Naive thymus-derived CD4-positive, alpha-beta T cell (primary cell): ENCODE measurements around the gene APOH. TPM values are rescaled to one million over a fixed set of nuclear protein-coding genes. Genes with fewer than 3 reads are reported as not detected.

ENCODE experiments used
- ATAC-seq: fragments of 150-1000 bp; cut with Tn5 transposase; 2 replicates; pipeline ENCODE4 v1.10.0; 2021; ENCODE audit warnings: mild to moderate bottlenecking, moderate library complexity
- CTCF ChIA-PET: fragments of 350-600 bp; sonication (Branson Sonifier 250); formaldehyde crosslinking; loops from one replicate; lab custom pipeline; 2021; ENCODE audit warnings: antibody characterized with exemption; lab: Charles Lee
- POLR2A ChIA-PET: fragments of 350-600 bp; sonication (Branson Sonifier 250); formaldehyde crosslinking; loops from one replicate; lab custom pipeline; 2021; ENCODE audit warnings: antibody characterized with exemption, inconsistent platforms; lab: Charles Lee
- DNase-seq, 9 donors: peaks; one replicate each; pipeline versions ENCODE4 v3.0.0 to v3.0.0-alpha.2; 2020 to 2022; ENCODE audit warnings: mixed read lengths in 1 of 9
- H3K27ac ChIP-seq: one replicate; pipeline ENCODE4 v1.7.0; 2013; ENCODE audit warnings: mild to moderate bottlenecking, low read depth, low read length, moderate library complexity
- H3K27me3 ChIP-seq, 2 donors: one replicate each; pipeline ENCODE4 v1.7.0; 2013; ENCODE audit warnings: low read length in 2 of 2, mild to moderate bottlenecking in 2 of 2, moderate library complexity in 2 of 2; ENCODE audit not compliant: control insufficient read depth in 2 of 2, insufficient read depth in 2 of 2
- H3K36me3 ChIP-seq, 3 experiments: 1 replicate in 2 of 3; 2 replicates in 1 of 3; pipeline ENCODE4 v1.7.0; 2013; ENCODE audit warnings: low read length in 3 of 3, mild to moderate bottlenecking in 3 of 3, moderate library complexity in 1 of 3; ENCODE audit not compliant: insufficient read depth in 3 of 3, control insufficient read depth in 2 of 3
- H3K4me1 ChIP-seq, 2 donors: one replicate each; pipeline ENCODE4 v1.7.0; 2013; ENCODE audit warnings: low read length in 2 of 2, mild to moderate bottlenecking in 2 of 2, moderate library complexity in 1 of 2; ENCODE audit not compliant: control insufficient read depth in 2 of 2, insufficient read depth in 2 of 2
- H3K4me3 ChIP-seq: 2 replicates; pipeline ENCODE4 v1.7.0; 2013; ENCODE audit warnings: mild to moderate bottlenecking, low read length
- H3K9me3 ChIP-seq, 3 experiments: 1 replicate in 2 of 3; 2 replicates in 1 of 3; pipeline ENCODE4 v1.7.0; 2013; ENCODE audit warnings: low read length in 3 of 3; ENCODE audit not compliant: control insufficient read depth in 2 of 3
- H3K27ac Mint-ChIP-seq, 9 donors: one replicate each; pipeline ENCODE4 v1.8.0; 2020 to 2022; ENCODE audit warnings: mixed read lengths in 9 of 9, mild to moderate bottlenecking in 8 of 9, moderate library complexity in 5 of 9, inconsistent platforms in 2 of 9
- H3K27me3 Mint-ChIP-seq, 5 donors: one replicate each; pipeline ENCODE4 v1.8.0; 2021 to 2022; ENCODE audit warnings: mixed read lengths in 5 of 5, mild to moderate bottlenecking in 1 of 5
- H3K36me3 Mint-ChIP-seq, 5 donors: one replicate each; pipeline ENCODE4 v1.8.0; 2020 to 2022; ENCODE audit warnings: mixed read lengths in 5 of 5, mild to moderate bottlenecking in 3 of 5, inconsistent platforms in 1 of 5
- H3K4me1 Mint-ChIP-seq, 7 donors: one replicate each; pipeline ENCODE4 v1.8.0; 2020 to 2022; ENCODE audit warnings: mixed read lengths in 7 of 7, mild to moderate bottlenecking in 3 of 7, inconsistent platforms in 1 of 7
- H3K4me3 Mint-ChIP-seq, 10 donors: one replicate each; pipeline ENCODE4 v1.8.0; 2020 to 2022; ENCODE audit warnings: mild to moderate bottlenecking in 10 of 10, mixed read lengths in 10 of 10, moderate library complexity in 6 of 10, inconsistent platforms in 2 of 10
- H3K9me3 Mint-ChIP-seq, 11 donors: one replicate each; pipeline ENCODE4 v1.8.0; 2020 to 2022; ENCODE audit warnings: mixed read lengths in 11 of 11, mild to moderate bottlenecking in 4 of 11, inconsistent platforms in 1 of 11, moderate library complexity in 1 of 11
- intact Hi-C, 2 donors: fragments of 100-400 bp; cut with micrococcal nuclease; formaldehyde crosslinking; loops; one replicate each; pipeline ENCODE4 v1.15.1; 2023
- polyA plus RNA-seq, 2 donors: library from polyadenylated mRNA; unstranded; fragments of 300-500 nt; fragmentation: Illumina TruSeq; gene quantifications; one replicate each; pipeline ENCODE4 v1.2.3, GENCODE V29; 2021
- total RNA-seq, 6 experiments: library from RNA in 5 of 6; stranded (reverse) in 5 of 6; gene quantifications; 1 replicate in 5 of 6; 2 replicates in 1 of 6; pipeline ENCODE4 v1.2.3 and lab custom pipeline; 2021 to 2026

APOH gene
- total and polyA plus RNA-seq, 7 experiments from 2014 or later = not detected

DNA sequence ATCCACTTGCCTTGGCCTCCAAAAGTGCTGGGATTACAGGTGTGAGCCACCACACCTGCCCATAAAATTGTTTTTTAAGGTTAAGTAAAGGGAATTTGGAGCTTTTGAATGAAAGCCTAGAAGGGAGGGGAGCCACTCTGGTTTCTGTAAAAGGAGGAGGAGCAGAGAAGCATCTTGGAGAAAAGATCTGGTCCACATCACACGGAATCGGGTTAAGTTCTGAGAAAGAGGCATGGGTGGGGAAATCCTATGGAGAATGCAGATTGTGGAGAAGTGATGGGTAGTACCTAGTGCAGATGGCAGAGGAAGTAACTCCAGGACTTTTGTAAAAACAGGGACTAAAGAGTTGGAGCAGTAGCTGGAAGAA is 19.0 kb downstream of the APOH start:
- Mint-ChIP-seq H3K27ac (no peak overlapping the region), H3K4me1 (peaks cover 0 to 11% (median 2%) of the 10 kb centered on the region in 7 donors), H3K9me3 (peaks cover 0 to 6% (median 0%) of the 10 kb centered on the region in 11 donors), H3K36me3 (peaks cover 0 to 5% (median 0%) of the 10 kb centered on the region in 5 donors), H3K27me3 (peaks cover 0 to 32% (median 0%) of the 10 kb centered on the region in 5 donors), H3K4me3 (no peak overlapping the region)
- Histone ChIP-seq H3K27ac (no peak overlapping the region), H3K4me1 (no peaks in the 10 kb centered on the region), H3K9me3 (no peaks in the 10 kb centered on the region), H3K4me3 (no peak overlapping the region), H3K36me3 (no peaks in the 10 kb centered on the region), H3K27me3 (no peaks in the 10 kb centered on the region)
- no peak for DNase-seq
- ChIA-PET POLR2A (no interaction called here), CTCF (interaction anchor here (0.6 kb wide), 1 partner anchor 1082 kb away, joined by 3 read pairs; no protein-coding TSS in a partner anchor)
- intact Hi-C loops = no loop called here
- ATAC-seq = no peak

DNA sequence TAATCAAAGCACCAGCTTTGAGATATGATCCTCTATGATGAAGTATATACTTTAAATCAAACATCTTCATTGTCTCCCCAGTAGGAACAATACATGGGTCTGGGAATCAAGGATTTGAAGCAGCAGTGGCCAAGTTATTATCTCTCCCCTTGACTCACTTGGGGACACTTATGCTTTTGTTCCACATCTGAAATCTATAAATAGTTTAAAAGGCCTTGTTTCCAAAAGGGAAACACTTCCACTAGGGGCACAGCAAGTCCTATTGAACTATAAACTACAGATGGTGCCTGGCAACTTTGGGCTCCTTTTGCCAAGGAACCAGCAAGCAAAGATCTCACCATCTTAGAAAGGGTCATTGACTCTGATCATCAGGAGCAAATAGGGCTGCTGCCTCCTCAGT is 21.3 kb downstream of the APOH start:
- Histone ChIP-seq H3K27me3 (no peaks in the 10 kb centered on the region), H3K4me1 (no peaks in the 10 kb centered on the region), H3K36me3 (no peaks in the 10 kb centered on the region), H3K27ac (no peak overlapping the region), H3K4me3 (no peak overlapping the region), H3K9me3 (no peaks in the 10 kb centered on the region)
- intact Hi-C loops = loop anchor here in 1 of 2 donors (10.0 kb wide), 1 partner anchor 1167 kb away; the partner anchor contains the start of gene PITPNC1
- H3K4me1 Mint-ChIP-seq = peaks cover 0 to 14% (median 2%) of the 10 kb centered on the region in 7 donors
- peaks cover 0 to 10% (median 2%) of the 10 kb centered on the region in 11 donors for H3K9me3 Mint-ChIP-seq
- no peak for ATAC-seq
- POLR2A ChIA-PET = no interaction called here
- no peak overlapping the region for H3K27ac Mint-ChIP-seq
- H3K27me3 Mint-ChIP-seq = peaks cover 0 to 20% (median 0%) of the 10 kb centered on the region in 5 donors
- no peak for DNase-seq
- CTCF ChIA-PET = no interaction called here
- peaks cover 0 to 6% (median 4%) of the 10 kb centered on the region in 5 donors for H3K36me3 Mint-ChIP-seq
- no peak overlapping the region for H3K4me3 Mint-ChIP-seq

DNA sequence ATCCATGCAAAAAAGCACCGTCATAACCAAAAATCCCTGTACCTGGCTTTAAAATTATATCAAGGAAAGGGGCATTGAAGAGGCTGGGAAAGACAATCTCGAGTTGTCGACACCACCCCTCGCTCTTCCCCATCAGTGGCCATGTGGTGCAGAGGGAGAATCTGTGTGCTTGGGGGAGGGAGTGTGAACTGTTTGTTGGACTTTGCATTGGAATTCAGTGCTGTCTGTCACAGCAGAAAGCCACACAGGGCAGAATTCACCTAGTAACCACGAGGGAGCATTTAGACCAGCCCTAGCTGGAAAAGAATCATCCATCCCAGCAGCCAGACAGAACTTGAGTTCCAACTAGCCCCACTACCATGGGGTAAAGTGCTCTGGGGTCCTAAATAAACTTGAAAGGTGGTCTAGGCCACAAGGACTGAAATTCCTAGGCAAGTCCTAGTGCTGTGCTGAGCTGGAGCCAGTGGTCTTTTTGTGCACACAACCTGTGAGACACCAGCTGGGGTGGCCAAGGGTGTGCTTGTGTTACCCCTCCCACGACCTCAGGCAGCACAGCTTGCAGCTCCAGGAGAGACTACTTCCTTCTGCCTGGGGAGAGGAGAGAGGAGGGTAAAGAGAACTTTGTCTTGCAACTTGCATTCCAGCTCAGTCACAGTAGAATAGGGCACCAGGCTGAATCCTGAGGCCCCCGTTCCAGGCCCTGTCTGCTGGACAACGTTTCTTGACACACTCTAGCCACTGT is 25.8 kb downstream of the APOH start:
- H3K36me3 Mint-ChIP-seq = peaks cover 0 to 6% (median 4%) of the 10 kb centered on the region in 5 donors
- H3K4me1 Mint-ChIP-seq = peaks cover 12 to 30% (median 21%) of the 10 kb centered on the region in 7 donors
- Histone ChIP-seq H3K27me3 (no peaks in the 10 kb centered on the region), H3K4me1 (peaks cover 0 to 17% of the 10 kb centered on the region in 2 donors), H3K4me3 (no peak overlapping the region), H3K9me3 (no peaks in the 10 kb centered on the region), H3K27ac (no peak overlapping the region), H3K36me3 (no peaks in the 10 kb centered on the region)
- CTCF ChIA-PET = interaction anchor here (2.1 to 2.6 kb wide), 3 partner anchors 52 to 702 kb away, joined by 10 to 12 read pairs (median 11); no protein-coding TSS in a partner anchor
- intact Hi-C loops = loop anchor here (5.0 to 10.0 kb wide), 5 partner anchors 99 to 1171 kb away; partner anchors contain the start of genes PITPNC1 (in 1 of the 2) and PRKCA (in 1 of the 2)
- DNase-seq = no peak
- no peak overlapping the region for H3K4me3 Mint-ChIP-seq
- peaks cover 0 to 5% (median 0%) of the 10 kb centered on the region in 5 donors for H3K27me3 Mint-ChIP-seq
- peaks cover 0 to 10% (median 2%) of the 10 kb centered on the region in 11 donors for H3K9me3 Mint-ChIP-seq
- peak overlapping the region in 2 of 9 donors; percentile 24 to 84 for H3K27ac Mint-ChIP-seq
- POLR2A ChIA-PET = no interaction called here
- ATAC-seq = no peak

DNA sequence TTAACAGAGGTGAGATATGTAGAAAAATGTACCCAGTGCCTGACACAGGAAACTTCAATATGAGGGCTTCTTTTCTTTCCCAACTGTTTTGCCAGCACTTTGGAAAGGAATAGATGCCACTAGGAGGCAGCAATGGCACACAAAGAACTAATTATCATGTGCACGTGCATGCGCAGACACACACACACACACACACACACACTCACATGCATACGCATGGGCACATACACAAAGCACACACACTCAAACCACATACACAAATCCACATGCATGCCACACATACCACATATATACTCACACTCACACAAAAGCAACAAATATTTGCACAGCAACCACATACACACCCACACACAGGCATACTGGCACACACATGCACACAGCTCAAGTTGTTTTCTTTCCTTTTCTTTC is 28.5 kb downstream of the APOH start:
- Histone ChIP-seq H3K36me3 (no peaks in the 10 kb centered on the region), H3K27ac (no peak overlapping the region), H3K9me3 (no peaks in the 10 kb centered on the region), H3K4me1 (peaks cover 0 to 17% of the 10 kb centered on the region in 2 donors), H3K27me3 (no peaks in the 10 kb centered on the region), H3K4me3 (no peak overlapping the region)
- intact Hi-C loops = loop anchor here (1.0 to 10.0 kb wide), 17 partner anchors 46 to 1174 kb away; partner anchors contain the start of genes PITPNC1 (in 1 of the 2) and PRKCA (in 1 of the 2)
- POLR2A ChIA-PET = interaction anchor here (0.6 to 1.3 kb wide), 2 partner anchors 8 to 225 kb away, joined by 4 to 5 read pairs; partner anchors contain the start of gene CEP112
- H3K36me3 Mint-ChIP-seq = peaks cover 0 to 6% (median 0%) of the 10 kb centered on the region in 5 donors
- H3K4me1 Mint-ChIP-seq = peaks cover 12 to 26% (median 21%) of the 10 kb centered on the region in 7 donors
- CTCF ChIA-PET = interaction anchor here (0.6 to 3.2 kb wide), 18 partner anchors 8 to 1446 kb away, joined by 3 to 10 read pairs (median 3); no protein-coding TSS in a partner anchor
- H3K27me3 Mint-ChIP-seq = peaks cover 0 to 4% (median 0%) of the 10 kb centered on the region in 5 donors
- H3K4me3 Mint-ChIP-seq = peak overlapping the region in 6 of 10 donors; percentile 21 to 66 (median 44)
- peak overlapping the region in 8 of 9 donors; percentile 25 to 89 (median 69) for H3K27ac Mint-ChIP-seq
- H3K9me3 Mint-ChIP-seq = peaks cover 0 to 6% (median 0%) of the 10 kb centered on the region in 11 donors
- ATAC-seq = peak; percentile 66
- peak in 7 of 9 donors; percentile 20 to 57 (median 55) for DNase-seq

DNA sequence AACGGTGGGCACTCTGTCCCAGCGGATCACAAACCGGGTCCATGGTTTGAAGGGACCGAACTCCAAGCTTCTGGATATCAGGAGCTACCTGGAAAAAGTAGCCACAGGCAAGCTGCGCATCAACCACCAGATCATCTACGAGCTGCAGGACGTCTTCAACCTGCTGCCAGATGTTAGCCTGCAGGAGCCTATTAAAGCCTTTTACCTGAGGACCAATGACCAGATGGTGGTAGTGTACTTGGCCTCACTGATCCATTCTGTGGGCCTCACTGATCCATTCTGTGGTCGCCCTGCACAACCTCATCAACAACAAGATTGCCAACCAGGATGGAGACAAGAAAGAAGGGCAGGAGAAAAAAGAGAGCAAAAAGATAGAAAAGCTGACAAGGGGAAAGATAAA is 31.0 kb downstream of the APOH start:
- Mint-ChIP-seq H3K4me3 (no peak overlapping the region), H3K27ac (no peak overlapping the region), H3K36me3 (no peaks in the 10 kb centered on the region), H3K9me3 (peaks cover 0 to 4% (median 0%) of the 10 kb centered on the region in 11 donors), H3K4me1 (peaks cover 12 to 24% (median 21%) of the 10 kb centered on the region in 7 donors), H3K27me3 (peaks cover 0 to 4% (median 0%) of the 10 kb centered on the region in 5 donors)
- intact Hi-C loops = no loop called here
- ATAC-seq = no peak
- peaks cover 0 to 17% of the 10 kb centered on the region in 2 donors for H3K4me1 ChIP-seq
- H3K27me3 ChIP-seq = no peaks in the 10 kb centered on the region
- H3K36me3 ChIP-seq = no peaks in the 10 kb centered on the region
- H3K9me3 ChIP-seq = no peaks in the 10 kb centered on the region
- no peak overlapping the region for H3K27ac ChIP-seq
- no peak for DNase-seq
- POLR2A ChIA-PET = no interaction called here
- H3K4me3 ChIP-seq = no peak overlapping the region
- CTCF ChIA-PET = no interaction called here

DNA sequence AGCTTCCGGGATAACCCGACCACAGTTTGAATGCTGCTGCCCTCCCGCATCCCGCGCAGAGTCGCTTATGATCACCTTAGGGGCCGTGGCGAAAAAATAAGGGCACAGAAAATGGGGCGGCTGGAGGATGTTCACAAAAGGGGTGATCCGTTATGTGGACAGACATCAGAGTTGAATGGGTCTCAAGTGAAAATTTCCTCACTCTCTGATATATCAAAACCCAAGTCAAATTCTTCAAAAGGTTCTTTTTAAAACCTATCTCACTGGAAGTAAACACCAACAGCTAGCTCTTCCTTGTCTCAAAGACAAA is 36.9 kb downstream of the APOH start:
- Histone ChIP-seq H3K36me3 (no peaks in the 10 kb centered on the region), H3K27ac (peak overlapping the region; percentile 69), H3K4me1 (peaks cover 5 to 12% of the 10 kb centered on the region in 2 donors), H3K9me3 (no peaks in the 10 kb centered on the region), H3K27me3 (no peaks in the 10 kb centered on the region), H3K4me3 (peak overlapping the region; percentile 67)
- Mint-ChIP-seq H3K9me3 (no peaks in the 10 kb centered on the region), H3K4me3 (peak overlapping the region; percentile 78 to 89 (median 84)), H3K27ac (peak overlapping the region; percentile 80 to 97 (median 87)), H3K4me1 (peaks cover 6 to 18% (median 16%) of the 10 kb centered on the region in 7 donors), H3K27me3 (peaks cover 0 to 12% (median 0%) of the 10 kb centered on the region in 5 donors), H3K36me3 (no peaks in the 10 kb centered on the region)
- intact Hi-C loops = loop anchor here (1.0 to 2.0 kb wide), 2 partner anchors 54 to 110 kb away; partner anchors contain the start of gene PRKCA (in 1 of the 2)
- ChIA-PET POLR2A (interaction anchor here (1.2 kb wide), 1 partner anchor 8 kb away, joined by 5 read pairs; no protein-coding TSS in a partner anchor), CTCF (interaction anchor here (0.5 kb wide), 1 partner anchor 8 kb away, joined by 3 read pairs; no protein-coding TSS in a partner anchor)
- DNase-seq (no peak), ATAC-seq (no peak)
